ENCODE data around the gene DENND11.

DNA sequence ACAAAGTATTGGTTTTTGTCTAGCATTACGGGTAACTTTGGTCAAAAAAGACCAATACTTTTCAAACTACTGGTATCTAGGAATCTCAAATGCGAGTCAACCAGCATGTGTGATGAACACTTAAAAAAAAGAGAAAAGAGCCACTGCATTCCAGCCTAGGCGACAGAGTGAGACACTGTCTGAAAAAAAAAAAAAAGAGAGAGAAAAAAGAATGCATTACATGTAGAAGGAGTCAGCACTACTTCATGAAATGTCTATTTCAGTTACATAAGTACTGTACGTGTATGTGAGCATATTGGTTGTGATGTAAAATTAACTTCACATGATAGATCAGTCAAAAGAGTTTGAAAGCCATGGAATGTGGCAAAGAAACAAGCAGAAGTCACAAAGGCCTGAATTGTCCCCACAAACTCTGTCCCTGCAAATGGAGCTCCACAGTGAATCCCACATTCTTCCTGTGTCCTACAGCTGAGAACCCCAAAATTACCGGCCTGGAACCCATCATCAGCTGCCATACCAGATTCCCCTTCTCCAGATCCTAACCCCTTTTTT is 1.6 kb downstream of the DENND11 start:
- TF ChIP-seq, protein P1, sequence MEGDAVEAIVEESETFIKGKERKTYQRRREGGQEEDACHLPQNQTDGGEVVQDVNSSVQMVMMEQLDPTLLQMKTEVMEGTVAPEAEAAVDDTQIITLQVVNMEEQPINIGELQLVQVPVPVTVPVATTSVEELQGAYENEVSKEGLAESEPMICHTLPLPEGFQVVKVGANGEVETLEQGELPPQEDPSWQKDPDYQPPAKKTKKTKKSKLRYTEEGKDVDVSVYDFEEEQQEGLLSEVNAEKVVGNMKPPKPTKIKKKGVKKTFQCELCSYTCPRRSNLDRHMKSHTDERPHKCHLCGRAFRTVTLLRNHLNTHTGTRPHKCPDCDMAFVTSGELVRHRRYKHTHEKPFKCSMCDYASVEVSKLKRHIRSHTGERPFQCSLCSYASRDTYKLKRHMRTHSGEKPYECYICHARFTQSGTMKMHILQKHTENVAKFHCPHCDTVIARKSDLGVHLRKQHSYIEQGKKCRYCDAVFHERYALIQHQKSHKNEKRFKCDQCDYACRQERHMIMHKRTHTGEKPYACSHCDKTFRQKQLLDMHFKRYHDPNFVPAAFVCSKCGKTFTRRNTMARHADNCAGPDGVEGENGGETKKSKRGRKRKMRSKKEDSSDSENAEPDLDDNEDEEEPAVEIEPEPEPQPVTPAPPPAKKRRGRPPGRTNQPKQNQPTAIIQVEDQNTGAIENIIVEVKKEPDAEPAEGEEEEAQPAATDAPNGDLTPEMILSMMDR (IDR thresholded peaks at IDR 0.05): no peak
- TF ChIP-seq ZFX (IDR thresholded peaks at IDR 0.05; ENCODE audit: borderline replicate concordance): no peak
